DND-41 (cell line): ENCODE results near the gene C6orf52.

ENCODE experiments used
- EZH2 ChIP-seq: IDR thresholded peaks from 3 replicates; pipeline ENCODE4 v1.6.1; 2012; ENCODE audit warnings: borderline replicate concordance, low read depth, mild to moderate bottlenecking, moderate library complexity, low read length, inconsistent platforms; ENCODE audit not compliant: severe bottlenecking
- TF ChIP-seq, protein P1 (sequence below): IDR thresholded peaks from 2 replicates; pipeline ENCODE4 v1.5.1; 2012; ENCODE audit warnings: borderline replicate concordance, low read length, moderate library complexity, mild to moderate bottlenecking; ENCODE audit not compliant: poor library complexity, severe bottlenecking; ENCODE audit errors: extremely low read depth

- TF ChIP-seq, protein P1, sequence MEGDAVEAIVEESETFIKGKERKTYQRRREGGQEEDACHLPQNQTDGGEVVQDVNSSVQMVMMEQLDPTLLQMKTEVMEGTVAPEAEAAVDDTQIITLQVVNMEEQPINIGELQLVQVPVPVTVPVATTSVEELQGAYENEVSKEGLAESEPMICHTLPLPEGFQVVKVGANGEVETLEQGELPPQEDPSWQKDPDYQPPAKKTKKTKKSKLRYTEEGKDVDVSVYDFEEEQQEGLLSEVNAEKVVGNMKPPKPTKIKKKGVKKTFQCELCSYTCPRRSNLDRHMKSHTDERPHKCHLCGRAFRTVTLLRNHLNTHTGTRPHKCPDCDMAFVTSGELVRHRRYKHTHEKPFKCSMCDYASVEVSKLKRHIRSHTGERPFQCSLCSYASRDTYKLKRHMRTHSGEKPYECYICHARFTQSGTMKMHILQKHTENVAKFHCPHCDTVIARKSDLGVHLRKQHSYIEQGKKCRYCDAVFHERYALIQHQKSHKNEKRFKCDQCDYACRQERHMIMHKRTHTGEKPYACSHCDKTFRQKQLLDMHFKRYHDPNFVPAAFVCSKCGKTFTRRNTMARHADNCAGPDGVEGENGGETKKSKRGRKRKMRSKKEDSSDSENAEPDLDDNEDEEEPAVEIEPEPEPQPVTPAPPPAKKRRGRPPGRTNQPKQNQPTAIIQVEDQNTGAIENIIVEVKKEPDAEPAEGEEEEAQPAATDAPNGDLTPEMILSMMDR: no peak
- no peak for TF ChIP-seq EZH2
Observed at GRCh38 chr6:10685092-10685915, 9.1 kb downstream of the C6orf52 start.
